H1 (cell line): ENCODE results near the gene NPAT. TPM values are rescaled to one million over a fixed set of nuclear protein-coding genes. Genes with fewer than 3 reads are reported as not detected.

ENCODE experiments used
- CTCF ChIA-PET: fragments of 300-600 bp; sonication (Branson Sonifier 250); formaldehyde crosslinking; loops from one replicate; lab custom pipeline; 2021; ENCODE audit not compliant: partially characterized antibody; lab: Charles Lee
- POLR2A ChIA-PET: fragments of 300-600 bp; sonication (Branson Sonifier 250); formaldehyde crosslinking; loops from one replicate; lab custom pipeline; 2021; ENCODE audit warnings: inconsistent platforms; ENCODE audit not compliant: partially characterized antibody; lab: Charles Lee
- DNase-seq, 2 experiments: peaks; one replicate each; pipeline versions ENCODE4 v3.0.0 to v3.0.0-alpha.2; 2010 to 2022; ENCODE audit warnings: low spot score in 2 of 2, low read depth in 1 of 2, mixed read lengths in 1 of 2
- FAIRE-seq: peaks from 2 replicates; lab custom pipeline; 2011; peaks lifted over from hg19 to GRCh38; lab: Jason Lieb, UNC
- H2AFZ ChIP-seq: 2 replicates; pipeline ENCODE4 v1.8.1; 2012; ENCODE audit warnings: low read length, inconsistent platforms
- H2AK5ac ChIP-seq: 2 replicates; pipeline ENCODE4 v1.6.1; 2013; ENCODE audit warnings: low read depth, low read length
- H2BK120ac ChIP-seq: replicated peaks from 2 replicates; pipeline ENCODE3; 2013; ENCODE audit warnings: low read depth, low read length, inconsistent platforms
- H2BK12ac ChIP-seq: 2 replicates; pipeline ENCODE4 v1.6.1; 2013; ENCODE audit warnings: low read depth, low read length
- H2BK15ac ChIP-seq: 2 replicates; pipeline ENCODE4 v1.6.1; 2013; ENCODE audit warnings: low read length
- H2BK20ac ChIP-seq: 2 replicates; pipeline ENCODE4 v1.6.1; 2013; ENCODE audit warnings: low read length
- H2BK5ac ChIP-seq: 2 replicates; pipeline ENCODE4 v1.6.1; 2013; ENCODE audit warnings: low read depth, low read length
- H3K14ac ChIP-seq: 2 replicates; pipeline ENCODE4 v1.6.1; 2013; ENCODE audit warnings: inconsistent platforms; ENCODE audit not compliant: insufficient read length
- H3K18ac ChIP-seq: 2 replicates; pipeline ENCODE4 v1.6.1; 2013; ENCODE audit warnings: low read length; ENCODE audit errors: extremely low read depth
- H3K23ac ChIP-seq: 2 replicates; pipeline ENCODE4 v1.6.1; 2013; ENCODE audit warnings: inconsistent platforms; ENCODE audit not compliant: insufficient read length
- H3K23me2 ChIP-seq: 2 replicates; pipeline ENCODE4 v1.6.1; 2013; ENCODE audit warnings: low read depth, low read length
- H3K27ac ChIP-seq: 2 replicates; pipeline ENCODE4 v1.6.1; 2011; ENCODE audit warnings: low read depth, low read length, inconsistent platforms
- H3K27me3 ChIP-seq, 4 experiments: replicated peaks in 1 of 4; 1 replicate in 1 of 4; 2 replicates in 3 of 4; pipeline versions ENCODE4 v1.6.1 to v1.8.1; 2011 to 2013; ENCODE audit warnings: low read length in 3 of 4, mild to moderate bottlenecking in 3 of 4, inconsistent platforms in 2 of 4, mixed read lengths in 2 of 4, moderate library complexity in 1 of 4; ENCODE audit not compliant: control insufficient read depth in 3 of 4, insufficient read depth in 3 of 4; ENCODE audit errors: extremely low read depth in 1 of 4
- H3K36me3 ChIP-seq, 4 experiments: 2 replicates each; pipeline versions ENCODE4 v1.6.1 to v1.8.1; 2011 to 2013; ENCODE audit warnings: mild to moderate bottlenecking in 4 of 4, low read length in 3 of 4, moderate library complexity in 2 of 4, control low read depth in 1 of 4, inconsistent platforms in 1 of 4; ENCODE audit not compliant: insufficient read depth in 4 of 4, control insufficient read depth in 2 of 4
- H3K4ac ChIP-seq: replicated peaks from 2 replicates; pipeline ENCODE3; 2013; ENCODE audit warnings: low read length, low read depth, mixed read lengths, inconsistent platforms; ENCODE audit not compliant: insufficient read length
- H3K4me1 ChIP-seq, 4 experiments: replicated peaks in 1 of 4; 1 replicate in 1 of 4; 2 replicates in 3 of 4; pipeline versions ENCODE4 v1.6.1 to v1.8.1; 2011 to 2013; ENCODE audit warnings: low read length in 3 of 4, inconsistent platforms in 2 of 4, mixed read lengths in 1 of 4; ENCODE audit not compliant: insufficient read depth in 4 of 4, control insufficient read depth in 3 of 4
- H3K4me2 ChIP-seq, 2 experiments: 2 replicates each; pipeline versions ENCODE4 v1.6.1 to v1.8.1; 2011 to 2013; ENCODE audit warnings: low read depth in 2 of 2, low read length in 2 of 2, control low read depth in 1 of 2, inconsistent platforms in 1 of 2, mild to moderate bottlenecking in 1 of 2; ENCODE audit not compliant: insufficient read depth in 1 of 2
- H3K4me3 ChIP-seq, 4 experiments: fragments of 200-600, 300-600 bp in 1 of 4; sonication (generic), shearing (Covaris generic), sonication (Bioruptor Twin) in 1 of 4; 2 replicates each; pipeline versions ENCODE4 v1.5.1 to v1.8.1; 2011 to 2016; ENCODE audit warnings: low read length in 4 of 4, low read depth in 3 of 4, control low read depth in 2 of 4, inconsistent platforms in 2 of 4, mild to moderate bottlenecking in 2 of 4, mixed read lengths in 1 of 4, moderate library complexity in 1 of 4; ENCODE audit not compliant: insufficient read depth in 2 of 4; ENCODE audit errors: extremely low read depth in 1 of 4
- H3K56ac ChIP-seq: replicated peaks from 2 replicates; pipeline ENCODE3; 2013; ENCODE audit warnings: low read depth, mild to moderate bottlenecking, mixed read lengths, low read length, inconsistent platforms; ENCODE audit not compliant: insufficient read length
- H3K79me1 ChIP-seq: 2 replicates; pipeline ENCODE4 v1.6.1; 2013; ENCODE audit warnings: low read depth, low read length, control low read depth
- H3K79me2 ChIP-seq, 2 experiments: 2 replicates each; pipeline versions ENCODE4 v1.6.1 to v1.8.1; 2012 to 2013; ENCODE audit warnings: low read length in 2 of 2, mild to moderate bottlenecking in 2 of 2, inconsistent platforms in 1 of 2; ENCODE audit not compliant: insufficient read depth in 2 of 2, control insufficient read depth in 1 of 2
- H3K9ac ChIP-seq, 4 experiments: replicated peaks in 1 of 4; 1 replicate in 1 of 4; 2 replicates in 3 of 4; pipeline versions ENCODE4 v1.6.1 to v1.8.1; 2011 to 2013; ENCODE audit warnings: low read depth in 3 of 4, low read length in 3 of 4, control low read depth in 2 of 4, mild to moderate bottlenecking in 2 of 4, moderate library complexity in 2 of 4, inconsistent platforms in 1 of 4; ENCODE audit errors: extremely low read depth in 1 of 4
- H3K9me3 ChIP-seq, 2 experiments: 2 replicates each; pipeline versions ENCODE4 v1.6.1 to v1.8.1; 2012 to 2013; ENCODE audit warnings: mild to moderate bottlenecking in 2 of 2, moderate library complexity in 2 of 2, control low read depth in 1 of 2, inconsistent platforms in 1 of 2, low read depth in 1 of 2, low read length in 1 of 2, mixed read lengths in 1 of 2; ENCODE audit not compliant: insufficient read depth in 2 of 2
- H4K20me1 ChIP-seq, 2 experiments: replicated peaks in 1 of 2; 2 replicates each; pipeline versions ENCODE3 to v1.8.1; 2011 to 2013; ENCODE audit warnings: inconsistent platforms in 2 of 2, low read length in 2 of 2, mild to moderate bottlenecking in 1 of 2; ENCODE audit not compliant: insufficient read depth in 2 of 2, control insufficient read depth in 1 of 2
- H4K5ac ChIP-seq: 2 replicates; pipeline ENCODE4 v1.6.1; 2013; ENCODE audit warnings: low read length, low read depth, mixed read lengths, inconsistent platforms; ENCODE audit not compliant: insufficient read length
- H4K8ac ChIP-seq: 2 replicates; pipeline ENCODE4 v1.8.0; 2013; ENCODE audit warnings: mild to moderate bottlenecking, moderate library complexity, low read length, inconsistent platforms; ENCODE audit not compliant: insufficient read depth; ENCODE audit errors: extremely low read depth
- H4K91ac ChIP-seq: replicated peaks from 2 replicates; pipeline ENCODE3; 2013; ENCODE audit warnings: low read length, mixed read lengths, inconsistent platforms; ENCODE audit not compliant: insufficient read length
- BCL11A ChIP-seq, 2 experiments: IDR thresholded peaks; one replicate each; pipeline ENCODE4 v1.6.1; 2011; ENCODE audit warnings: low read depth in 2 of 2, low read length in 2 of 2, mild to moderate bottlenecking in 2 of 2
- CHD2 ChIP-seq: IDR thresholded peaks from 2 replicates; pipeline ENCODE4 v1.6.1; 2012; ENCODE audit warnings: low read length, improper control_type of control experiment
- EP300 ChIP-seq, 2 experiments: IDR thresholded peaks; 1 replicate in 1 of 2; 2 replicates in 1 of 2; pipeline ENCODE4 v1.6.1; 2011 to 2012; ENCODE audit warnings: low read depth in 2 of 2, low read length in 2 of 2, mild to moderate bottlenecking in 2 of 2, borderline replicate concordance in 1 of 2, inconsistent platforms in 1 of 2, moderate library complexity in 1 of 2
- JUN ChIP-seq: IDR thresholded peaks from 2 replicates; pipeline ENCODE4 v1.6.1; 2011; ENCODE audit warnings: low read depth, mild to moderate bottlenecking, improper control_type of control experiment, low read length
- KDM4A ChIP-seq: IDR thresholded peaks from one replicate; pipeline ENCODE4 v1.7.1; 2012; ENCODE audit warnings: low read depth, mild to moderate bottlenecking, moderate library complexity, low read length, inconsistent platforms; ENCODE audit not compliant: severe bottlenecking
- MAFK ChIP-seq: IDR thresholded peaks from 2 replicates; pipeline ENCODE4 v1.6.1; 2012; ENCODE audit warnings: low read depth, mild to moderate bottlenecking, improper control_type of control experiment, low read length
- NRF1 ChIP-seq: IDR thresholded peaks from 2 replicates; pipeline ENCODE4 v1.6.1; 2011; ENCODE audit warnings: mild to moderate bottlenecking, low read depth, low read length, improper control_type of control experiment
- RAD21 ChIP-seq, 2 experiments: IDR thresholded peaks in 1 of 2; conservative IDR thresholded peaks in 1 of 2; 2 replicates each; pipeline ENCODE4 v1.6.1; 2011; ENCODE audit warnings: low read depth in 2 of 2, low read length in 2 of 2, improper control_type of control experiment in 1 of 2, inconsistent platforms in 1 of 2, mild to moderate bottlenecking in 1 of 2, moderate library complexity in 1 of 2
- RBBP5 ChIP-seq: IDR thresholded peaks from 2 replicates; pipeline ENCODE4 v1.7.1; 2012; ENCODE audit warnings: low read depth, mild to moderate bottlenecking, inconsistent platforms, low read length, moderate library complexity, borderline replicate concordance
- WGBS, 2 experiments: shearing (Covaris generic) in 1 of 2; methylation state at CpG; one replicate each; pipeline versions ENCODE4 v1.1.6 to v1.1.7; 2013 to 2015; ENCODE audit warnings: low lambda C conversion rate in 2 of 2, mixed read lengths in 2 of 2, inconsistent platforms in 1 of 2, low coverage in 1 of 2, missing lambda C conversion rate in 1 of 2; ENCODE audit not compliant: insufficient replicate concordance in 2 of 2, insufficient coverage in 1 of 2, insufficient read length in 1 of 2; ENCODE audit errors: extremely low coverage in 1 of 2, missing lambda C conversion rate in 1 of 2; 5-methylcytosine and 5-hydroxymethylcytosine counted together
- polyA plus RNA-seq, 7 experiments: library from polyadenylated mRNA; depleted of rRNA in 3 of 7; stranded (reverse) in 5 of 7; unstranded in 2 of 7; fragments of >200 nt in 5 of 7; fragments of 200-250 nt in 2 of 7; gene quantifications; 1 replicate in 5 of 7; 2 replicates in 1 of 7; 4 replicates in 1 of 7; pipeline versions ENCODE4 v1.2.1 to v1.2.3, GENCODE V29; 2011 to 2013; ENCODE audit warnings: missing spikeins in 2 of 7, mixed read lengths in 2 of 7
- total RNA-seq: library from RNA; stranded (reverse); fragmentation: NEBNext Ultra II Directional; extraction: Animal tissue kit (Norgen Biotek cat#: 25700); gene quantifications from 2 replicates; pipeline ENCODE4 v1.2.1, GENCODE V29; 2021

NPAT gene
- total and polyA plus RNA-seq, 2 of the 8 experiments (the other 6 are each of a cell fraction or from before 2014, with no cell fraction given): 4.6 to 23.4 TPM

- CTCF ChIA-PET: no interaction called here
- Histone ChIP-seq H3K23me2 (no peaks in the 10 kb centered on the region), H2AK5ac (no peak overlapping the region), H4K91ac (no peak overlapping the region), H3K4me2 (no peak overlapping the region), H2BK12ac (no peak overlapping the region), H2BK15ac (no peak overlapping the region), H2BK120ac (no peak overlapping the region), H3K4ac (no peak overlapping the region), H3K14ac (no peak overlapping the region), H2BK5ac (no peak overlapping the region), H3K79me2 (no peaks in the 10 kb centered on the region), H3K23ac (no peak overlapping the region), H3K27ac (no peak overlapping the region), H3K9me3 (no peaks in the 10 kb centered on the region), H3K4me1 (no peaks in the 10 kb centered on the region), H4K5ac (no peak overlapping the region), H3K18ac (no peak overlapping the region), H2AFZ (no peak overlapping the region), H3K27me3 (peaks cover 0 to 1% (median 0%) of the 10 kb centered on the region in 4 experiments; a peak in 1 of 7 replicates), H4K20me1 (peaks cover 0 to 2% of the 10 kb centered on the region in 2 experiments), H3K79me1 (no peaks in the 10 kb centered on the region), H3K4me3 (no peak overlapping the region), H3K56ac (no peak overlapping the region), H2BK20ac (no peak overlapping the region), H3K9ac (no peak overlapping the region), H3K36me3 (peaks cover 9 to 75% (median 42%) of the 10 kb centered on the region in 4 experiments), H4K8ac (no peak overlapping the region)
- no peak for FAIRE-seq
- no peak for TF ChIP-seq RBBP5
- no peak for TF ChIP-seq KDM4A
- TF ChIP-seq EP300 (IDR thresholded peaks at IDR 0.05; ENCODE audit: borderline replicate concordance in 1 of 2, low read depth in 2 of 2, low read length in 2 of 2): no peak
- TF ChIP-seq MAFK: no peak
- no peak for TF ChIP-seq BCL11A (IDR thresholded peaks at IDR 0.05; ENCODE audit: low read depth in 2 of 2, low read length in 2 of 2)
- no peak for TF ChIP-seq NRF1
- no peak for TF ChIP-seq JUN
- TF ChIP-seq CHD2: no peak
- TF ChIP-seq RAD21 (IDR thresholded peaks at IDR 0.05 in 1 of 2, conservative IDR thresholded peaks at IDR 0.05 in 1 of 2; ENCODE audit: low read depth in 2 of 2, low read length in 2 of 2): no peak
- 91 to 100% methylated on average over 1 to 2 of the region's 2 CpGs for WGBS, 2 experiments
- no peak for DNase-seq
- POLR2A ChIA-PET: no interaction called here
Observed at GRCh38 chr11:108170184-108170583, 52.3 kb downstream of the NPAT start.
